HG03196 (cell line): ENCODE results near the gene SDCBP2.
A peak's percentile ranks its signal among the peaks of the same experiment; 100 is the strongest.

Source experiments
- ATAC-seq: cut with Tn5 transposase; IDR thresholded peaks from one replicate; pipeline ENCODE4 v1.9.1; 2021; ENCODE audit not compliant: unreplicated experiment

Gene SDCBP2

GRCh38 chr20:1331801-1332453 lies 3.0 kb upstream of the SDCBP2 start:
- ATAC-seq = no peak

GRCh38 chr20:1331101-1331500 lies 2.2 kb upstream of the SDCBP2 start:
- no peak for ATAC-seq

- no peak for ATAC-seq
Observed at GRCh38 chr20:1330075-1330830, 1.3 kb upstream of the SDCBP2 start.

GRCh38 chr20:1327827-1328679 lies 886 bp downstream of the SDCBP2 start:
- no peak for ATAC-seq

- no peak for ATAC-seq
Observed at GRCh38 chr20:1327241-1327653, 1.7 kb downstream of the SDCBP2 start.

GRCh38 chr20:1326031-1326930 lies 2.7 kb downstream of the SDCBP2 start:
- ATAC-seq = no peak

GRCh38 chr20:1325173-1326030 lies 3.5 kb downstream of the SDCBP2 start:
- peak; percentile 80 for ATAC-seq

- no peak for ATAC-seq
Observed at GRCh38 chr20:1324598-1325172, 4.3 kb downstream of the SDCBP2 start.

- ATAC-seq = no peak
Observed at GRCh38 chr20:1323830-1324597, 4.9 kb downstream of the SDCBP2 start.

- ATAC-seq = no peak
Observed at GRCh38 chr20:1323256-1323655, 5.7 kb downstream of the SDCBP2 start.

GRCh38 chr20:1322511-1323245 lies 6.3 kb downstream of the SDCBP2 start:
- no peak for ATAC-seq

- ATAC-seq = no peak
Observed at GRCh38 chr20:1321654-1321939, 7.3 kb downstream of the SDCBP2 start.

- no peak for ATAC-seq
Observed at GRCh38 chr20:1320902-1321653, 7.9 kb downstream of the SDCBP2 start.

GRCh38 chr20:1320016-1320415 lies 8.9 kb downstream of the SDCBP2 start:
- no peak for ATAC-seq

- ATAC-seq = no peak
Observed at GRCh38 chr20:1319462-1319861, 9.5 kb downstream of the SDCBP2 start.

GRCh38 chr20:1319051-1319450 lies 9.9 kb downstream of the SDCBP2 start:
- no peak for ATAC-seq

- no peak for ATAC-seq
Observed at GRCh38 chr20:1317545-1318255, 11.2 kb downstream of the SDCBP2 start.
